HL-60/S4 (cell line): ENCODE measurements around the gene BCL3.

ENCODE experiments used
- in situ Hi-C: fragments of 300-500 bp; cut with MboI; formaldehyde crosslinking; loops from 2 replicates; pipeline ENCODE4 v1.14.3; 2022; ENCODE audit warnings: low sequenced_read_pairs

BCL3 gene

GRCh38 chr19:44783545-44783944 lies 35.0 kb downstream of the BCL3 start:
- in situ Hi-C loops, result no loop called here

- in situ Hi-C loops, result no loop called here
Observed at GRCh38 chr19:44785271-44785670, 36.8 kb downstream of the BCL3 start.

GRCh38 chr19:44785993-44786392 lies 37.5 kb downstream of the BCL3 start:
- in situ Hi-C loops, result no loop called here

GRCh38 chr19:44788971-44789370 lies 40.5 kb downstream of the BCL3 start:
- in situ Hi-C loops, result no loop called here

GRCh38 chr19:44789943-44790483 lies 41.5 kb downstream of the BCL3 start:
- in situ Hi-C loops, result no loop called here

GRCh38 chr19:44792281-44792680 lies 43.8 kb downstream of the BCL3 start:
- in situ Hi-C loops, result no loop called here

- in situ Hi-C loops, result no loop called here
Observed at GRCh38 chr19:44794610-44795009, 46.1 kb downstream of the BCL3 start.

GRCh38 chr19:44795398-44795987 lies 47.0 kb downstream of the BCL3 start:
- in situ Hi-C loops, result no loop called here

- in situ Hi-C loops, result no loop called here
Observed at GRCh38 chr19:44796701-44797115, 48.2 kb downstream of the BCL3 start.

GRCh38 chr19:44799627-44800346 lies 51.3 kb downstream of the BCL3 start:
- in situ Hi-C loops, result no loop called here

GRCh38 chr19:44800461-44800860 lies 52.0 kb downstream of the BCL3 start:
- in situ Hi-C loops, result no loop called here

GRCh38 chr19:44803442-44804428 lies 55.2 kb downstream of the BCL3 start:
- in situ Hi-C loops, result no loop called here

- in situ Hi-C loops, result no loop called here
Observed at GRCh38 chr19:44806291-44806690, 57.8 kb downstream of the BCL3 start.

GRCh38 chr19:44807162-44807561 lies 58.7 kb downstream of the BCL3 start:
- in situ Hi-C loops, result no loop called here

- in situ Hi-C loops, result no loop called here
Observed at GRCh38 chr19:44807652-44808462, 59.3 kb downstream of the BCL3 start.

GRCh38 chr19:44808463-44809371 lies 60.2 kb downstream of the BCL3 start, which contains the start of gene BCAM:
Gene BCAM (plus strand): TSS chr19:44809103. CDS start chr19:44809125, 22 bp downstream.
- in situ Hi-C loops, result no loop called here
